ENCODE results near the gene YARS1. TPM values are rescaled to one million over a fixed set of nuclear protein-coding genes. Genes with fewer than 3 reads are reported as not detected.

YARS1 gene
- total RNA-seq, 1 experiment from 2014 or later, result 262 TPM

GRCh38 chr1:32783851-32784250, 33.3 kb downstream of the YARS1 start:
- Histone ChIP-seq H3K36me3 (ENCODE audit: insufficient read depth, low read length, poor library complexity, severe bottlenecking) (peaks cover 97% of the 10 kb centered on the region), H3K4me1 (ENCODE audit: insufficient read depth, low read length, poor library complexity, severe bottlenecking) (no peaks in the 10 kb centered on the region), H3K9me3 (ENCODE audit: low read depth, low read length, poor library complexity, severe bottlenecking) (no peaks in the 10 kb centered on the region), H3K27me3 (replicated peaks; ENCODE audit: insufficient read depth, low read depth, low read length, poor library complexity) (no peaks in the 10 kb centered on the region), H3K27ac (ENCODE audit: low read depth, low read length, poor library complexity, severe bottlenecking) (no peak overlapping the region), H3K4me3 (ENCODE audit: low read depth, low read length, poor library complexity, severe bottlenecking) (no peak overlapping the region)
- intact Hi-C loops (cut with micrococcal nuclease; ENCODE audit: unreplicated experiment), result no loop called here
- DNase-seq (ENCODE audit: low spot score), result no peak
- CTCF ChIA-PET, result no interaction called here
- TF ChIP-seq EZH2 (IDR thresholded peaks at IDR 0.05; ENCODE audit: borderline replicate concordance, low read depth, low read length, poor library complexity, severe bottlenecking) (no peak), CTCF (conservative IDR thresholded peaks at IDR 0.05; ENCODE audit: low read depth, low read length) (no peak)
- BruUV-seq (replicated peaks), result no TSS peak
- POLR2A ChIA-PET (ENCODE audit: low non-redundant PET), result no interaction called here

- POLR2A ChIA-PET (ENCODE audit: low non-redundant PET), result interaction anchor here (0.7 kb wide), 1 partner anchor 131 kb away, joined by 9 read pairs; the partner anchor contains the start of gene RBBP4
- H3K4me3 ChIP-seq (ENCODE audit: low read depth, low read length, poor library complexity, severe bottlenecking), result no peak overlapping the region
- DNase-seq (ENCODE audit: low spot score), result peak; percentile 38
- H3K9me3 ChIP-seq (ENCODE audit: low read depth, low read length, poor library complexity, severe bottlenecking), result no peaks in the 10 kb centered on the region
- H3K27ac ChIP-seq (ENCODE audit: low read depth, low read length, poor library complexity, severe bottlenecking), result no peak overlapping the region
- peaks cover 95% of the 10 kb centered on the region for H3K36me3 ChIP-seq (ENCODE audit: insufficient read depth, low read length, poor library complexity, severe bottlenecking)
- H3K27me3 ChIP-seq (replicated peaks; ENCODE audit: insufficient read depth, low read depth, low read length, poor library complexity), result no peaks in the 10 kb centered on the region
- H3K4me1 ChIP-seq (ENCODE audit: insufficient read depth, low read length, poor library complexity, severe bottlenecking), result no peaks in the 10 kb centered on the region
- CTCF ChIA-PET, result interaction anchor here (0.5 to 0.7 kb wide), 3 partner anchors 10 to 414 kb away, joined by 5 to 6 read pairs (median 5); no protein-coding TSS in a partner anchor
- no peak for TF ChIP-seq EZH2 (IDR thresholded peaks at IDR 0.05; ENCODE audit: borderline replicate concordance, low read depth, low read length, poor library complexity, severe bottlenecking)
- intact Hi-C loops (cut with micrococcal nuclease; ENCODE audit: unreplicated experiment), result no loop called here
- BruUV-seq (replicated peaks), result no TSS peak
Observed at GRCh38 chr1:32782086-32782485, 35.1 kb downstream of the YARS1 start.

- peaks cover 94% of the 10 kb centered on the region for H3K36me3 ChIP-seq (ENCODE audit: insufficient read depth, low read length, poor library complexity, severe bottlenecking)
- DNase-seq (ENCODE audit: low spot score), result no peak
- intact Hi-C loops (cut with micrococcal nuclease; ENCODE audit: unreplicated experiment), result no loop called here
- BruUV-seq (replicated peaks), result no TSS peak
- no peaks in the 10 kb centered on the region for H3K4me1 ChIP-seq (ENCODE audit: insufficient read depth, low read length, poor library complexity, severe bottlenecking)
- H3K4me3 ChIP-seq (ENCODE audit: low read depth, low read length, poor library complexity, severe bottlenecking), result no peak overlapping the region
- H3K9me3 ChIP-seq (ENCODE audit: low read depth, low read length, poor library complexity, severe bottlenecking), result no peaks in the 10 kb centered on the region
- TF ChIP-seq CTCF (conservative IDR thresholded peaks at IDR 0.05; ENCODE audit: low read depth, low read length) (no peak), EZH2 (IDR thresholded peaks at IDR 0.05; ENCODE audit: borderline replicate concordance, low read depth, low read length, poor library complexity, severe bottlenecking) (no peak)
- POLR2A ChIA-PET (ENCODE audit: low non-redundant PET), result no interaction called here
- H3K27me3 ChIP-seq (replicated peaks; ENCODE audit: insufficient read depth, low read depth, low read length, poor library complexity), result no peaks in the 10 kb centered on the region
- CTCF ChIA-PET, result no interaction called here
- H3K27ac ChIP-seq (ENCODE audit: low read depth, low read length, poor library complexity, severe bottlenecking), result no peak overlapping the region
Observed at GRCh38 chr1:32780628-32781234, 36.4 kb downstream of the YARS1 start.

- intact Hi-C loops (cut with micrococcal nuclease; ENCODE audit: unreplicated experiment), result no loop called here
- no peak for DNase-seq (ENCODE audit: low spot score)
- Histone ChIP-seq H3K36me3 (ENCODE audit: insufficient read depth, low read length, poor library complexity, severe bottlenecking) (peaks cover 94% of the 10 kb centered on the region), H3K4me1 (ENCODE audit: insufficient read depth, low read length, poor library complexity, severe bottlenecking) (no peaks in the 10 kb centered on the region), H3K27ac (ENCODE audit: low read depth, low read length, poor library complexity, severe bottlenecking) (no peak overlapping the region), H3K9me3 (ENCODE audit: low read depth, low read length, poor library complexity, severe bottlenecking) (no peaks in the 10 kb centered on the region), H3K27me3 (replicated peaks; ENCODE audit: insufficient read depth, low read depth, low read length, poor library complexity) (no peaks in the 10 kb centered on the region), H3K4me3 (ENCODE audit: low read depth, low read length, poor library complexity, severe bottlenecking) (no peak overlapping the region)
- POLR2A ChIA-PET (ENCODE audit: low non-redundant PET), result interaction anchor here (0.7 kb wide), 1 partner anchor 11 kb away, joined by 3 read pairs; no protein-coding TSS in a partner anchor
- TF ChIP-seq CTCF (conservative IDR thresholded peaks at IDR 0.05; ENCODE audit: low read depth, low read length) (no peak), EZH2 (IDR thresholded peaks at IDR 0.05; ENCODE audit: borderline replicate concordance, low read depth, low read length, poor library complexity, severe bottlenecking) (no peak)
- BruUV-seq (replicated peaks), result no TSS peak
- CTCF ChIA-PET, result no interaction called here
Observed at GRCh38 chr1:32780005-32780404, 37.2 kb downstream of the YARS1 start.

Data from A673 (cell line).